AG09319 (cell line): Measurements from ENCODE around the gene CACNA1C.

Source experiments
- DNase-seq: peaks from one replicate; pipeline ENCODE4 v3.0.0-alpha.2; 2010; ENCODE audit warnings: low read depth; ENCODE audit errors: extremely low read depth
- CTCF ChIP-seq: IDR thresholded peaks from 2 replicates; pipeline ENCODE4 v1.5.1; 2011; ENCODE audit warnings: low read depth, mild to moderate bottlenecking, inconsistent platforms, low read length, moderate library complexity

CACNA1C gene

GRCh38 chr12:2309647-2310046 is 256.9 kb downstream of the CACNA1C start:
- no peak for TF ChIP-seq CTCF
- no peak for DNase-seq

- TF ChIP-seq CTCF = no peak
- DNase-seq = peak; percentile 88
Observed at GRCh38 chr12:2311020-2311778, 258.4 kb downstream of the CACNA1C start.

- no peak for DNase-seq
- no peak for TF ChIP-seq CTCF
Observed at GRCh38 chr12:2312175-2312574, 259.4 kb downstream of the CACNA1C start.

- DNase-seq = no peak
- TF ChIP-seq CTCF = no peak
Observed at GRCh38 chr12:2312770-2313169, 260.0 kb downstream of the CACNA1C start.

- TF ChIP-seq CTCF = no peak
- DNase-seq = no peak
Observed at GRCh38 chr12:2314492-2314891, 261.7 kb downstream of the CACNA1C start.

- TF ChIP-seq CTCF = no peak
- DNase-seq = no peak
Observed at GRCh38 chr12:2317772-2318171, 265.0 kb downstream of the CACNA1C start.

- no peak for DNase-seq
- TF ChIP-seq CTCF = no peak
Observed at GRCh38 chr12:2318286-2318685, 265.5 kb downstream of the CACNA1C start.
